Caco-2 (cell line): ENCODE data around the gene SSX2IP. TPM values are rescaled to one million over a fixed set of nuclear protein-coding genes. Genes with fewer than 3 reads are reported as not detected.
A peak's percentile ranks its signal among the peaks of the same experiment; 100 is the strongest.

Experiments
- BruUV-seq: library from RNA; stranded (reverse); fragments of 400-500 nt; replicated peaks from 2 replicates; lab custom pipeline; 2021; lab: Mats Ljungman, UMichigan
- CTCF ChIA-PET: fragments of 300-600 bp; sonication (Branson Sonifier 250); formaldehyde crosslinking; loops from one replicate; lab custom pipeline; 2022; ENCODE audit warnings: antibody characterized with exemption; lab: Charles Lee
- POLR2A ChIA-PET: fragments of 300-600 bp; sonication (Branson Sonifier 250); formaldehyde crosslinking; loops from one replicate; lab custom pipeline; 2022; ENCODE audit warnings: antibody characterized with exemption; lab: Charles Lee
- DNase-seq, 2 experiments: peaks; one replicate each; pipeline versions ENCODE4 v3.0.0 to v3.0.0-alpha.2; 2020 to 2022
- H3K27me3 ChIP-seq: replicated peaks from 2 replicates; pipeline ENCODE4 v1.6.0; 2011; ENCODE audit warnings: low read length; ENCODE audit not compliant: control insufficient read depth, insufficient read depth
- H3K36me3 ChIP-seq: 2 replicates; pipeline ENCODE4 v1.5.1; 2011; ENCODE audit warnings: low read length; ENCODE audit not compliant: control insufficient read depth, insufficient read depth
- H3K4me1 ChIP-seq: fragments of 250-450 bp; sonication (Bioruptor Pico); 2 replicates; pipeline ENCODE4 v1.5.1; 2020; ENCODE audit warnings: mild to moderate bottlenecking
- H3K4me3 ChIP-seq: 2 replicates; pipeline ENCODE4 v1.5.1; 2011; ENCODE audit warnings: low read depth, mild to moderate bottlenecking, control low read depth, low read length
- H3K9me3 ChIP-seq: fragments of 250-450 bp; sonication (Bioruptor Pico); 2 replicates; pipeline ENCODE4 v1.5.1; 2020; ENCODE audit warnings: mild to moderate bottlenecking, moderate library complexity
- H3K27ac Mint-ChIP-seq: one replicate; pipeline ENCODE4 v1.8.0; 2022; ENCODE audit warnings: mixed read lengths; ENCODE audit not compliant: unreplicated experiment
- H3K27me3 Mint-ChIP-seq: one replicate; pipeline ENCODE4 v1.8.0; 2022; ENCODE audit warnings: mixed read lengths; ENCODE audit not compliant: insufficient read depth, unreplicated experiment
- H3K36me3 Mint-ChIP-seq: one replicate; pipeline ENCODE4 v1.8.0; 2022; ENCODE audit warnings: mild to moderate bottlenecking, mixed read lengths; ENCODE audit not compliant: insufficient read depth, unreplicated experiment
- H3K4me1 Mint-ChIP-seq: one replicate; pipeline ENCODE4 v1.8.0; 2022; ENCODE audit warnings: low read depth, mixed read lengths; ENCODE audit not compliant: unreplicated experiment
- H3K4me3 Mint-ChIP-seq: one replicate; pipeline ENCODE4 v1.8.0; 2022; ENCODE audit warnings: mild to moderate bottlenecking, moderate library complexity, mixed read lengths; ENCODE audit not compliant: unreplicated experiment
- H3K9me3 Mint-ChIP-seq: one replicate; pipeline ENCODE4 v1.8.0; 2022; ENCODE audit warnings: mixed read lengths; ENCODE audit not compliant: unreplicated experiment
- CTCF ChIP-seq, 2 experiments: fragments of 200-600 bp in 1 of 2; IDR thresholded peaks; 1 replicate in 1 of 2; 2 replicates in 1 of 2; pipeline versions ENCODE4 v1.5.1 to v1.8.0; 2011 to 2022; ENCODE audit warnings: antibody characterized with exemption in 1 of 2, control low read depth in 1 of 2, inconsistent platforms in 1 of 2, low read depth in 1 of 2, low read length in 1 of 2, mild to moderate bottlenecking in 1 of 2, moderate library complexity in 1 of 2; ENCODE audit not compliant: insufficient read depth in 1 of 2, severe bottlenecking in 1 of 2, unreplicated experiment in 1 of 2
- intact Hi-C: fragments of 100-400 bp; cut with micrococcal nuclease; formaldehyde crosslinking; loops from one replicate; pipeline ENCODE4 v1.10.0; 2022; ENCODE audit not compliant: unreplicated experiment
- total RNA-seq: library from RNA; stranded (reverse); gene quantifications from 2 replicates; pipeline ENCODE4 v1.2.3, GENCODE V29; 2022

The SSX2IP gene
- total RNA-seq, 1 experiment from 2014 or later = 15.3 TPM

- Mint-ChIP-seq H3K36me3 (peaks cover 5% of the 10 kb centered on the region), H3K27me3 (no peaks in the 10 kb centered on the region), H3K27ac (no peak overlapping the region), H3K4me3 (no peak overlapping the region), H3K4me1 (no peaks in the 10 kb centered on the region), H3K9me3 (no peaks in the 10 kb centered on the region)
- intact Hi-C loops = loop anchor here (1.0 to 5.0 kb wide), 2 partner anchors 85 to 269 kb away; no protein-coding TSS in a partner anchor
- POLR2A ChIA-PET = no interaction called here
- no peaks in the 10 kb centered on the region for H3K36me3 ChIP-seq
- no peaks in the 10 kb centered on the region for H3K27me3 ChIP-seq
- no peaks in the 10 kb centered on the region for H3K9me3 ChIP-seq
- no peak overlapping the region for H3K4me3 ChIP-seq
- peak in 1 of 2 experiments; percentile 15 for DNase-seq
- no TSS peak for BruUV-seq
- CTCF ChIA-PET = no interaction called here
- H3K4me1 ChIP-seq = no peaks in the 10 kb centered on the region
- peak in 1 of 2 experiments; percentile 17 for TF ChIP-seq CTCF (IDR thresholded peaks at IDR 0.05; ENCODE audit: insufficient read depth in 1 of 2, low read depth in 1 of 2, low read length in 1 of 2, severe bottlenecking in 1 of 2, unreplicated experiment in 1 of 2)
These were observed 22.1 kb downstream of the SSX2IP start for GRCh38 chr1:84668185-84668584.

GRCh38 chr1:84665703-84666317, 24.5 kb downstream of the SSX2IP start:
- TF ChIP-seq CTCF (IDR thresholded peaks at IDR 0.05; ENCODE audit: insufficient read depth in 1 of 2, low read depth in 1 of 2, low read length in 1 of 2, severe bottlenecking in 1 of 2, unreplicated experiment in 1 of 2) = no peak
- Mint-ChIP-seq H3K4me1 (no peaks in the 10 kb centered on the region), H3K9me3 (no peaks in the 10 kb centered on the region), H3K27ac (no peak overlapping the region), H3K27me3 (no peaks in the 10 kb centered on the region), H3K4me3 (no peak overlapping the region), H3K36me3 (peaks cover 5% of the 10 kb centered on the region)
- intact Hi-C loops = loop anchor here (5.0 kb wide), 1 partner anchor 271 kb away; no protein-coding TSS in a partner anchor
- DNase-seq = no peak
- Histone ChIP-seq H3K36me3 (no peaks in the 10 kb centered on the region), H3K4me3 (no peak overlapping the region), H3K9me3 (no peaks in the 10 kb centered on the region), H3K4me1 (no peaks in the 10 kb centered on the region), H3K27me3 (no peaks in the 10 kb centered on the region)
- ChIA-PET CTCF (no interaction called here), POLR2A (no interaction called here)
- BruUV-seq = no TSS peak

GRCh38 chr1:84653130-84653677, 37.1 kb downstream of the SSX2IP start:
- CTCF ChIA-PET = no interaction called here
- Mint-ChIP-seq H3K4me1 (no peaks in the 10 kb centered on the region), H3K9me3 (no peaks in the 10 kb centered on the region), H3K27ac (no peak overlapping the region), H3K36me3 (peaks cover 7% of the 10 kb centered on the region), H3K27me3 (no peaks in the 10 kb centered on the region), H3K4me3 (no peak overlapping the region)
- no peaks in the 10 kb centered on the region for H3K27me3 ChIP-seq
- no peak for TF ChIP-seq CTCF (IDR thresholded peaks at IDR 0.05; ENCODE audit: insufficient read depth in 1 of 2, low read depth in 1 of 2, low read length in 1 of 2, severe bottlenecking in 1 of 2, unreplicated experiment in 1 of 2)
- POLR2A ChIA-PET = no interaction called here
- H3K4me3 ChIP-seq = no peak overlapping the region
- H3K4me1 ChIP-seq = no peaks in the 10 kb centered on the region
- BruUV-seq = no TSS peak
- no peak for DNase-seq
- no peaks in the 10 kb centered on the region for H3K36me3 ChIP-seq
- H3K9me3 ChIP-seq = no peaks in the 10 kb centered on the region
- intact Hi-C loops = loop anchor here (1.0 kb wide), 1 partner anchor 100 kb away; no protein-coding TSS in a partner anchor
